ENCODE results near the gene IL4I1.

The IL4I1 gene

GRCh38 chr19:49861541-49862378, 34.9 kb downstream of the IL4I1 start:
- H3K36me3 Mint-ChIP-seq (ENCODE audit: low read depth), result peaks cover 92% of the 10 kb centered on the region
- no peak for DNase-seq
- no peak overlapping the region for H3K4me3 Mint-ChIP-seq
- H3K4me1 Mint-ChIP-seq (ENCODE audit: low read depth), result peaks cover 34% of the 10 kb centered on the region
- no peaks in the 10 kb centered on the region for H3K27me3 Mint-ChIP-seq
- H3K27ac Mint-ChIP-seq, result no peak overlapping the region
- H3K9me3 Mint-ChIP-seq, result no peaks in the 10 kb centered on the region

- no peak for DNase-seq
- peaks cover 91% of the 10 kb centered on the region for H3K36me3 Mint-ChIP-seq (ENCODE audit: low read depth)
These were observed 35.6 kb downstream of the IL4I1 start for GRCh38 chr19:49861107-49861506.

GRCh38 chr19:49860336-49861102, 36.2 kb downstream of the IL4I1 start:
- Mint-ChIP-seq H3K27me3 (no peaks in the 10 kb centered on the region), H3K4me3 (no peak overlapping the region), H3K36me3 (ENCODE audit: low read depth) (peaks cover 91% of the 10 kb centered on the region), H3K27ac (no peak overlapping the region), H3K4me1 (ENCODE audit: low read depth) (peaks cover 21% of the 10 kb centered on the region), H3K9me3 (no peaks in the 10 kb centered on the region)
- no peak for DNase-seq

More at GRCh38 chr19:49861107-49861506, 35.6 kb downstream of the IL4I1 start:
- Mint-ChIP-seq H3K4me1 (ENCODE audit: low read depth) (peaks cover 27% of the 10 kb centered on the region), H3K27me3 (no peaks in the 10 kb centered on the region), H3K9me3 (no peaks in the 10 kb centered on the region), H3K27ac (no peak overlapping the region), H3K4me3 (no peak overlapping the region)

- Mint-ChIP-seq H3K9me3 (no peaks in the 10 kb centered on the region), H3K27me3 (no peaks in the 10 kb centered on the region), H3K4me3 (no peak overlapping the region), H3K27ac (no peak overlapping the region), H3K4me1 (ENCODE audit: low read depth) (peaks cover 15% of the 10 kb centered on the region), H3K36me3 (ENCODE audit: low read depth) (peaks cover 91% of the 10 kb centered on the region)
- no peak for DNase-seq
These were observed 36.9 kb downstream of the IL4I1 start for GRCh38 chr19:49859682-49860335.

- H3K4me3 Mint-ChIP-seq, result no peak overlapping the region
- peak overlapping the region; percentile 33 for H3K27ac Mint-ChIP-seq
- peaks cover 78% of the 10 kb centered on the region for H3K36me3 Mint-ChIP-seq (ENCODE audit: low read depth)
- no peak for DNase-seq
- no peaks in the 10 kb centered on the region for H3K9me3 Mint-ChIP-seq
- no peaks in the 10 kb centered on the region for H3K27me3 Mint-ChIP-seq
- peaks cover 9% of the 10 kb centered on the region for H3K4me1 Mint-ChIP-seq (ENCODE audit: low read depth)
These were observed 38.4 kb downstream of the IL4I1 start for GRCh38 chr19:49858088-49858985.

GRCh38 chr19:49857838-49858087, 38.9 kb downstream of the IL4I1 start:
- no peaks in the 10 kb centered on the region for H3K9me3 Mint-ChIP-seq
- peaks cover 74% of the 10 kb centered on the region for H3K36me3 Mint-ChIP-seq (ENCODE audit: low read depth)
- H3K27me3 Mint-ChIP-seq, result no peaks in the 10 kb centered on the region
- no peak for DNase-seq
- peak overlapping the region; percentile 38 for H3K27ac Mint-ChIP-seq
- no peak overlapping the region for H3K4me3 Mint-ChIP-seq
- peaks cover 11% of the 10 kb centered on the region for H3K4me1 Mint-ChIP-seq (ENCODE audit: low read depth)

GRCh38 chr19:49857061-49857837, 39.4 kb downstream of the IL4I1 start:
- Mint-ChIP-seq H3K4me3 (no peak overlapping the region), H3K36me3 (ENCODE audit: low read depth) (peaks cover 75% of the 10 kb centered on the region), H3K27me3 (no peaks in the 10 kb centered on the region), H3K4me1 (ENCODE audit: low read depth) (peaks cover 16% of the 10 kb centered on the region), H3K9me3 (no peaks in the 10 kb centered on the region), H3K27ac (peak overlapping the region; percentile 38)
- no peak for DNase-seq

GRCh38 chr19:49856574-49857021, 40.1 kb downstream of the IL4I1 start:
- peaks cover 21% of the 10 kb centered on the region for H3K4me1 Mint-ChIP-seq (ENCODE audit: low read depth)
- H3K9me3 Mint-ChIP-seq, result no peaks in the 10 kb centered on the region
- peak overlapping the region; percentile 88 for H3K27ac Mint-ChIP-seq
- H3K36me3 Mint-ChIP-seq (ENCODE audit: low read depth), result peaks cover 72% of the 10 kb centered on the region
- no peak overlapping the region for H3K4me3 Mint-ChIP-seq
- DNase-seq, result no peak
- H3K27me3 Mint-ChIP-seq, result no peaks in the 10 kb centered on the region

- peak overlapping the region; percentile 88 for H3K27ac Mint-ChIP-seq
These were observed 40.8 kb downstream of the IL4I1 start for GRCh38 chr19:49855676-49856573.

GRCh38 chr19:49855277-49855675, 41.4 kb downstream of the IL4I1 start:
- peaks cover 21% of the 10 kb centered on the region for H3K4me1 Mint-ChIP-seq (ENCODE audit: low read depth)
- peak overlapping the region; percentile 23 for H3K4me3 Mint-ChIP-seq
- no peaks in the 10 kb centered on the region for H3K9me3 Mint-ChIP-seq
- no peaks in the 10 kb centered on the region for H3K27me3 Mint-ChIP-seq
- peaks cover 64% of the 10 kb centered on the region for H3K36me3 Mint-ChIP-seq (ENCODE audit: low read depth)
- no peak for DNase-seq
- peak overlapping the region; percentile 88 for H3K27ac Mint-ChIP-seq

More at GRCh38 chr19:49855676-49856573, 40.8 kb downstream of the IL4I1 start:
- peak; percentile 34 for DNase-seq
- H3K4me3 Mint-ChIP-seq, result peak overlapping the region; percentile 23
- H3K9me3 Mint-ChIP-seq, result no peaks in the 10 kb centered on the region
- peaks cover 21% of the 10 kb centered on the region for H3K4me1 Mint-ChIP-seq (ENCODE audit: low read depth)
- peaks cover 68% of the 10 kb centered on the region for H3K36me3 Mint-ChIP-seq (ENCODE audit: low read depth)
- no peaks in the 10 kb centered on the region for H3K27me3 Mint-ChIP-seq

- Mint-ChIP-seq H3K36me3 (ENCODE audit: low read depth) (peaks cover 64% of the 10 kb centered on the region), H3K27ac (no peak overlapping the region), H3K4me3 (no peak overlapping the region), H3K27me3 (no peaks in the 10 kb centered on the region), H3K9me3 (peaks cover 5% of the 10 kb centered on the region), H3K4me1 (ENCODE audit: low read depth) (peaks cover 28% of the 10 kb centered on the region)
- peak; percentile 40 for DNase-seq
These were observed 42.1 kb downstream of the IL4I1 start for GRCh38 chr19:49854378-49855263.

- Mint-ChIP-seq H3K27me3 (no peaks in the 10 kb centered on the region), H3K4me3 (peak overlapping the region; percentile 8), H3K9me3 (peaks cover 9% of the 10 kb centered on the region), H3K36me3 (ENCODE audit: low read depth) (peaks cover 57% of the 10 kb centered on the region), H3K27ac (peak overlapping the region; percentile 59), H3K4me1 (ENCODE audit: low read depth) (peaks cover 33% of the 10 kb centered on the region)
- peak; percentile 35 for DNase-seq
These were observed 42.8 kb downstream of the IL4I1 start for GRCh38 chr19:49853852-49854377.

Measured in activated T-cell treated with anti-CD3 and anti-CD28 coated beads, Interleukin-2, amount 50 U/mL, for 24 hours (primary cell).